ENCODE measurements around the gene VMAC. TPM values are rescaled to one million over a fixed set of nuclear protein-coding genes. Genes with fewer than 3 reads are reported as not detected.

Gene VMAC
- total and polyA plus RNA-seq, 2 of the 13 experiments (the other 11 are each of a cell fraction or from before 2014, with no cell fraction given): 2.4 TPM

GRCh38 chr19:5904352-5905113 is at the start of gene VMAC (continued):
- TF ChIP-seq GMEB1 (CRISPR knock-in tag; IDR thresholded peaks at IDR 0.05; ENCODE audit: borderline replicate concordance) (no peak), SP4 (CRISPR knock-in tag; IDR thresholded peaks at IDR 0.05) (peak; percentile 95), ZNF556 (CRISPR knock-in tag; IDR thresholded peaks at IDR 0.05; ENCODE audit: borderline replicate concordance) (peak; percentile 49; the same call in 1 of the 2 replicates), POLR2AphosphoS2 (IDR thresholded peaks at IDR 0.05; ENCODE audit: low read depth, low read length) (no peak), ZNF350 (CRISPR knock-in tag; IDR thresholded peaks at IDR 0.05; ENCODE audit: borderline replicate concordance, low read depth) (no peak), MXD3 (CRISPR knock-in tag; IDR thresholded peaks at IDR 0.05) (peak; percentile 30; the same call in 1 of the 2 replicates), KMT2A (CRISPR knock-in tag; IDR thresholded peaks at IDR 0.05) (peak; percentile 22; the same call in 1 of the 2 replicates), SYNCRIP (IDR thresholded peaks at IDR 0.05; ENCODE audit: insufficient read depth, low read depth, low read length) (no peak), ZNF761 (CRISPR knock-in tag; conservative IDR thresholded peaks at IDR 0.05) (0 out of 2 replicates have a peak, but pooled peaks have one; percentile 35), MXD1 (CRISPR knock-in tag; IDR thresholded peaks at IDR 0.05) (no peak), ZBTB7A (CRISPR knock-in tag; IDR thresholded peaks at IDR 0.05) (no peak), ATF4 (CRISPR knock-in tag; IDR thresholded peaks at IDR 0.05) (no peak; a peak in 1 of 4 replicates), TAF15 (IDR thresholded peaks at IDR 0.05; ENCODE audit: low read depth, low read length, poor library complexity, severe bottlenecking) (no peak), LRRFIP1 (CRISPR knock-in tag; conservative IDR thresholded peaks at IDR 0.05) (no peak), ZBTB7B (CRISPR knock-in tag; IDR thresholded peaks at IDR 0.05) (no peak), EHMT2 (IDR thresholded peaks at IDR 0.05; ENCODE audit: borderline replicate concordance, low read depth, low read length) (no peak), JUND (CRISPR knock-in tag; IDR thresholded peaks at IDR 0.05) (no peak), ZNF230 (CRISPR knock-in tag; IDR thresholded peaks at IDR 0.05) (no peak), GLI4 (CRISPR knock-in tag; IDR thresholded peaks at IDR 0.05; ENCODE audit: borderline replicate concordance) (no peak), ZNF329 (CRISPR knock-in tag; IDR thresholded peaks at IDR 0.05; ENCODE audit: low read depth) (no peak), FOXO1 (CRISPR knock-in tag; IDR thresholded peaks at IDR 0.05) (no peak)
- TF ChIP-seq, protein P1, sequence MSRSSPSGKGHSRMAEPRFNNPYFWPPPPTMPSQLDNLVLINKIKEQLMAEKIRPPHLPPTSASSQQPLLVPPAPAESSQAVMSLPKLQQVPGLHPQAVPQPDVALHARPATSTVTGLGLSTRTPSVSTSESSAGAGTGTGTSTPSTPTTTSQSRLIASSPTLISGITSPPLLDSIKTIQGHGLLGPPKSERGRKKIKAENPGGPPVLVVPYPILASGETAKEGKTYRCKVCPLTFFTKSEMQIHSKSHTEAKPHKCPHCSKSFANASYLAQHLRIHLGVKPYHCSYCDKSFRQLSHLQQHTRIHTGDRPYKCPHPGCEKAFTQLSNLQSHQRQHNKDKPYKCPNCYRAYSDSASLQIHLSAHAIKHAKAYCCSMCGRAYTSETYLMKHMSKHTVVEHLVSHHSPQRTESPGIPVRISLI (CRISPR knock-in tag; IDR thresholded peaks at IDR 0.05; ENCODE audit: borderline replicate concordance): no peak
